ENCODE results near the gene GALT. TPM values are rescaled to one million over a fixed set of nuclear protein-coding genes. Genes with fewer than 3 reads are reported as not detected.
A peak's percentile ranks its signal among the peaks of the same experiment; 100 is the strongest.

The GALT gene
- 10 to 100 TPM; 22.2 to 33.0 TPM for total RNA-seq
- long read RNA-seq, donor 1, partial matches to known transcripts = 2 of 5 reads
- long read RNA-seq, donor 1, other reads (novel, unspliced or antisense) = 2 of 5 reads
- long read RNA-seq, donor 2, transcript GALT-201 (11 exons, 1,768 nt) = major isoform, 9 of 37 reads
- long read RNA-seq, donor 2, partial matches to known transcripts = 7 of 37 reads
- long read RNA-seq, donor 2, other reads (novel, unspliced or antisense) = 21 of 37 reads

GRCh38 chr9:34646211-34647083 lies at the start of gene GALT:
Gene GALT (plus strand): TSS chr9:34646675. CDS start chr9:34646705, 30 bp downstream.
- intact Hi-C loops (cut with DNase I) = no loop called here
- DNase-seq (ENCODE audit: low spot score) = peak; percentile 98

- intact Hi-C loops (cut with DNase I) = loop anchor here in 1 of 2 donors (10.0 kb wide), 1 partner anchor 195 kb away; no protein-coding TSS in a partner anchor
- no peak for DNase-seq (ENCODE audit: low spot score)
Observed at GRCh38 chr9:34599546-34599945, 46.9 kb upstream of the GALT start.

GRCh38 chr9:34600908-34601307 lies 45.6 kb upstream of the GALT start:
- intact Hi-C loops (cut with DNase I) = no loop called here
- DNase-seq (ENCODE audit: low spot score) = no peak

- DNase-seq (ENCODE audit: low spot score) = no peak
- intact Hi-C loops (cut with DNase I) = no loop called here
Observed at GRCh38 chr9:34601937-34602573, 44.4 kb upstream of the GALT start.

- peak; percentile 92 for DNase-seq (ENCODE audit: low spot score)
- intact Hi-C loops (cut with DNase I) = no loop called here
Observed at GRCh38 chr9:34603610-34604231, 42.8 kb upstream of the GALT start.

- intact Hi-C loops (cut with DNase I) = no loop called here
- DNase-seq (ENCODE audit: low spot score) = no peak
Observed at GRCh38 chr9:34606190-34606589, 40.3 kb upstream of the GALT start.

- DNase-seq (ENCODE audit: low spot score) = no peak
- intact Hi-C loops (cut with DNase I) = no loop called here
Observed at GRCh38 chr9:34606905-34607304, 39.6 kb upstream of the GALT start.

- intact Hi-C loops (cut with DNase I) = no loop called here
- DNase-seq (ENCODE audit: low spot score) = no peak
Observed at GRCh38 chr9:34607331-34607730, 39.1 kb upstream of the GALT start.

GRCh38 chr9:34610434-34611206 lies 35.9 kb upstream of the GALT start:
- no peak for DNase-seq (ENCODE audit: low spot score)
- intact Hi-C loops (cut with DNase I) = loop anchor here in 1 of 2 donors (5.0 kb wide), 1 partner anchor 273 kb away; no protein-coding TSS in a partner anchor

GRCh38 chr9:34611251-34611810 lies 35.1 kb upstream of the GALT start:
- intact Hi-C loops (cut with DNase I) = loop anchor here in 1 of 2 donors (5.0 kb wide), 1 partner anchor 274 kb away; no protein-coding TSS in a partner anchor
- DNase-seq (ENCODE audit: low spot score) = no peak

GRCh38 chr9:34611811-34612787 lies 34.4 kb upstream of the GALT start, which contains the start of gene RPP25L:
Gene RPP25L (minus strand): TSS chr9:34612097. CDS start chr9:34611296, 801 bp downstream.
- intact Hi-C loops (cut with DNase I) = loop anchor here in 1 of 2 donors (5.0 kb wide), 1 partner anchor 275 kb away; no protein-coding TSS in a partner anchor
- peak; percentile 95 for DNase-seq (ENCODE audit: low spot score)

GRCh38 chr9:34612788-34613390 lies 33.6 kb upstream of the GALT start:
- DNase-seq (ENCODE audit: low spot score) = peak; percentile 91
- intact Hi-C loops (cut with DNase I) = loop anchor here in 1 of 2 donors (5.0 kb wide), 1 partner anchor 276 kb away; no protein-coding TSS in a partner anchor

- no peak for DNase-seq (ENCODE audit: low spot score)
- intact Hi-C loops (cut with DNase I) = no loop called here
Observed at GRCh38 chr9:34615132-34615531, 31.3 kb upstream of the GALT start.

GRCh38 chr9:34620061-34620994 lies 26.1 kb upstream of the GALT start, which contains the start of gene DCTN3:
Gene DCTN3 (minus strand): TSS chr9:34620495. CDS start chr9:34620464, 31 bp downstream.
- intact Hi-C loops (cut with DNase I) = no loop called here
- peak; percentile 97 for DNase-seq (ENCODE audit: low spot score)
